OCI-M2 (cell line): ENCODE results near the gene FCHSD2.
"Not testable (repeated sequence)": the region's sequence is repeated elsewhere in the genome, so short reads cannot be mapped to it uniquely, and the experiment has no call there.

Experiments used
- DNase-seq: peaks from one replicate; lab custom pipeline; 2025; ENCODE audit not compliant: unreplicated experiment; lab: John Stamatoyannopoulos, UW

The FCHSD2 gene

DNA sequence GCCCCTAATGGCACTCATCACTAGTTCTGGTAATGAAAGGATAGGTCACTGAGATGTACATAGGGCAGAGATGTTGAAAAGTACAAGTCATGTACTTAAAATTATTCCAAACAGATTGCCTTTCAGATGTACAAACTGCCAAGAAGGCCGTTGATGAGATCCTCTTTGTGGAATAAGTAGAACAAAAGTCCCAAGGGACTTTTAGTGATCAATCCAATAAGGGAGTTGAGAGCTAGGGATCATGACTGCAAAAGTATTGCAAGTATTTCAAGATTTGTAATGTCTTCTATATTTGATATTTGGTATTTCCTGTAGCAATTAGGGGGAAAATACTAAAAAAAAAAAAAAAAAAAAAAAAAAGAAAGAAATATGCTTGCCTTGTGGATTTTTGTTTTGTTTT is 245.7 kb downstream of the FCHSD2 start:
- DNase-seq: no peak

GRCh38 chr11:72890881-72891280 is 251.2 kb downstream of the FCHSD2 start:
- DNase-seq: no peak

DNA sequence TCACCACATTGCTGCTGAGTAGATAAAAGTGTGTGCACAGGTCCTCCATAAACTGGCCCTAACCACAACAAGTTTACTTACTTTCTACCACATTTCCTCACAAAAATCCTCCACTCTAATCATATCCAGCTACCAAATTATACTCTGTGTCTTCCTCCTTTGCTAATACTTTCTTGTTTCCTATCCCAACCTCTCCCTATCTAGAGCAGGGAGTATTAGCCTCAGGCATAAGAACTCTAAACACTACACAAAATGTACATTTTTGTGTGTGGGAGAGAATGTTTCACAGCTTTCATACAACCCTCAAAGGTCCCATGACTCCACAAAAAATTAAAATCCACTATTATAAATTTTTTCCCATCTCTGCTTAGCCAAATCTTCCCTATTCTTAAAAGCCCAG is 255.5 kb downstream of the FCHSD2 start:
- no peak for DNase-seq

GRCh38 chr11:72885749-72886609 is 256.1 kb downstream of the FCHSD2 start:
- no peak for DNase-seq

- no peak for DNase-seq
Observed at GRCh38 chr11:72876147-72876546, 266.0 kb downstream of the FCHSD2 start.

- no peak for DNase-seq
Observed at GRCh38 chr11:72875736-72876135, 266.4 kb downstream of the FCHSD2 start.

GRCh38 chr11:72872012-72872411 is 270.1 kb downstream of the FCHSD2 start:
- no peak for DNase-seq

DNA sequence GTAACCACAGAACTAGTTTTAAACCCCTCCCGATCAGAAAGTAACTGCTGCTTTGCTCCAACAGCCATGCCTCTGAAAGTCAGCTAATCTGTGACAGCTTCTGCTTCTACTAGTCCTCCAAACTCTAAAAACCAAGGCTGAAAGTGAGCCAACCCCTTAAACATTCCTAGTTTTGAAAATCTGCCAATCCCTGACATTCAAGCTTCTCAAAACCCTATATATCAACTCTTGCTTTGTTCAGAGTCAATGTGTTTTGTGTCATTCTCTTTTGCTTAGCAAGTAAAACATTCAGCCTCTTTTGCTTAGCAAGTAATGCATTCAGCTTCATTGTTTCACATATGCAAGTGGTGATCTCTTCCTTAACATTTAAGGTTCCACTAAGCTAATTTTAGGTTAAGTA is 271.0 kb downstream of the FCHSD2 start:
- DNase-seq: no peak

DNA sequence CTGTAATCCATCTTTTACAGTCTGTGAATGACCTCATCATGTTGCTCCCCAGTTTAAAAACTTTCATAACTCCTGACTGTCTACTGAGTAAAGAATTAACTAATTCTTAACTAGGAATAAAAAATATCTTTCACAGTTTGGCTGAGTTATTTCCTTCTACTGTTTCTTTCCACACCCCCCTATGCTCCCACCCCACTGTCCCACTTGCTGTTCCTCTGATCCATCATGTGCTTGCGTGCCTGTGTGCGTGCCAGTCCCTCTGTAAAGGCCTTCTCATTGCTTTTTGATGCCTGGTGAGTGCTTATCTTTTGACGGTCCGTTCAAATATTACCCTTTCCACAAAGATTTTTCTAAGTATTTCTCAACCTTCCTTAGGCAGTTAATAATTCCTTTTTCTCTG is 272.3 kb downstream of the FCHSD2 start:
- no peak for DNase-seq

DNA sequence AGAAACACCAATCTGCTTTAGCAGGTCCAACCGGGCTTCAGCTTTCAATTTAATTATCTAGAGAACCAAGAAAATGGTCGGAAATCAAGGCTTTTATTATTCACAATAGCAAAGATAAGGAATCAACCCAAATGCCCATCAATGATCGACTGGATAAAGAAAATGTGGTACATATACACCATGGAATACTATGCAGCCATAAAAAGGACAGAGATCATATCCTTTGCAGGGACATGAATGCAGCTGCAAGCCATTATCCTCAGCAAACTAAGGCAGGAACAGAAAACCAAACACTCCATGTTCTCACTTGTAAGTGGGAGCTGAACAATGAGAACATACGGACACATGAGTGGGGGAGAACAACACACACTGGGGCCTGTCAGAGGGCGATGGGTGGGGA is 274.1 kb downstream of the FCHSD2 start:
- DNase-seq: no peak

DNA sequence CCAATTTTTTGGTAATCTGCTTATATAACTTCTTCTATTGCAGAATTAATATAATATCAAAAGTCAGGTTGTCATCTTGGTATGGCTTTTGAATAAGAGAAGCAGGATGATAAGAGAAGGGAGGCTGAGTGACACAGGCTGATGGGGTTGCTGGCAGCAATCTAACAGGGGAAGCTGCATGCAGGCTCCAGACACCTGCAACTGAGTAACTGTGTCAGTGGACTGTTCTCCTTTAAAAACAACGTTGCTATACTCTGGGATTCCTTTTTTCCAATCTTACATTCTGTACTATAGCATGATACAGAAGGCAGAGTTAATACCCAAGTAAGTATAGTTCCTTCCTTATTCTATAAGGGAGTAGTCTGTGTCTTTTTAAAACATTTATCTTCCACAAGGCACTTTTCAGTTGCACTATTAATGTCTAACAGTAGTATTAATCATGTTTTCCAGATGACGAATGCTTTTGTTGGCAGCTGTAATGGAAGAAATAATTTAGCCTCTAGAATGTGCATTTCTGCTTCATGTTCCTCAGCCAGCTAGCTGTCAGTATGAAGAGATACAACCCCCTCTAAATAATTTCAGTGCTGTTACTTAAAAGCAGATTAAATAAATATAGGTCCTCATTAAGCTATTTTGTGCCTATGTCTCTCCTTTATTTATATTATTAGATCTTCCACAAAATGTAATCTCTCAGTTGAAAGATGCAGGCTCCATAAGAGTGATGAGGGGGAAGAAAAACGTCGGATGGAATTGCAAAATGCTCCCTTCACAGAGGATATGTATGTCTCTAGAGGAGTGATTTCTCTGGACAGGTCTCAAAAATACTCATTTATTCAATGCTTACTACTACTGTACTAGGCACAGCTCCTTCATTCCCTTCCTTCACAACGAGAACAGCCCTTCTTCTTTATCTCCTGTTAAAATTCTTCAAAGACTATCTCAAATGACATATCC is 277.1 kb downstream of the FCHSD2 start:
- no peak for DNase-seq

DNA sequence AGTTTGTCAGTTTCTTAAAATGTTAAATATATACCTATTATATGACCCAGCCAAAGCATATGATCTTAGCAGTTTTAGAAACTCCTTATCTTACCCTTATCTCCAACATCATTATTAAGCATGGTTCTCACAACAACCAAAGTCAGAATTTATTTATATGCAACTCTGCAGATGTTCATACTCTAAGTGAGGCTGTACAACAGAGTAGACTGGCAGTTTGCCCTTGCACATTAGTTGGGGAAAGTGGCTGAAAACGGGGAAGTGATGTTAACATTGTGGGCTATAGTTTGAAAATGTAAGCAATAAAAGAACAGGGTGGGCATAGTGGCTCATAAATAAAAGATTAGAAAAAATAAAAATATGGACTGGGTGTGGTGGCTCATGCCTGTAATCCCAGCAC is 278.2 kb downstream of the FCHSD2 start:
- DNase-seq: no peak

- no peak for DNase-seq
Observed at GRCh38 chr11:72863091-72863490, 279.0 kb downstream of the FCHSD2 start.

GRCh38 chr11:72860592-72860991 is 281.5 kb downstream of the FCHSD2 start:
- DNase-seq: no peak

- DNase-seq: no peak
Observed at GRCh38 chr11:72860010-72860409, 282.1 kb downstream of the FCHSD2 start.

DNA sequence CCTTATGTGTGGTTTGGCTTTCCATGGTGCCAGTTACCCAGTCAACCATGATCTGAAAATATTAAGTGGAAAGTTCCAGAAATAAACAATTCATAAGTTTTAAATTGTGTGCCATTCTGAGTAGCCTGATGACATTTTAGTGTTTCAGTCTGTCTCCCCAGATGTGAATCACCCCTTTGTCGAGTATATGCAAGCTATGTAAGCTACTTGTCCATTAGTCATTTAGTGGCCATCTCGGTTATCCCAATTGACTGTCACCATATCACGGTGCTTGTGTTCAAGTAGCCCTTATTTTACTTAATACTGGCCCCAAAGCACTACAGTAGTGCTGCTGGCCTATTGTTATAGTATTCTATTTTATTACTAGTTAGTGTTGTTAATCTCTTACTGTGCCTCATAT is 283.0 kb downstream of the FCHSD2 start:
- DNase-seq: no peak

DNA sequence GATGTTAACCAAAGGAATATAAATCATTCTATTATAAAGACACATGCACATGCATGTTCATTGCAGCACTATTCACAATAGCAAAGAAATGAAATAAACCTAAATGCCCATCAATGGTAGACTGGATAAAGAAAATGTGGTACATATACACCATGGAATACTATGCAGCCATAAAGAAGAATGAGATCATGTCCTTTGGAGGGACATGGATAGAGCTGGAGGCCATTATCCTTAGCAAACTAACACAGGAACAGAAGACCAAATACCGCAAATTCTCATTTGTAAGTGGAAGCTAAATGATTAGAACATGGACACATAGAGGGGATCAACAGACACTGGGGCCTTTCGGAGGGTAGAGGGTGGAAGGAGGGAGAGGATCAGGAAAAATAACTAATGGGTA is 283.9 kb downstream of the FCHSD2 start:
- DNase-seq: not testable (repeated sequence)

DNA sequence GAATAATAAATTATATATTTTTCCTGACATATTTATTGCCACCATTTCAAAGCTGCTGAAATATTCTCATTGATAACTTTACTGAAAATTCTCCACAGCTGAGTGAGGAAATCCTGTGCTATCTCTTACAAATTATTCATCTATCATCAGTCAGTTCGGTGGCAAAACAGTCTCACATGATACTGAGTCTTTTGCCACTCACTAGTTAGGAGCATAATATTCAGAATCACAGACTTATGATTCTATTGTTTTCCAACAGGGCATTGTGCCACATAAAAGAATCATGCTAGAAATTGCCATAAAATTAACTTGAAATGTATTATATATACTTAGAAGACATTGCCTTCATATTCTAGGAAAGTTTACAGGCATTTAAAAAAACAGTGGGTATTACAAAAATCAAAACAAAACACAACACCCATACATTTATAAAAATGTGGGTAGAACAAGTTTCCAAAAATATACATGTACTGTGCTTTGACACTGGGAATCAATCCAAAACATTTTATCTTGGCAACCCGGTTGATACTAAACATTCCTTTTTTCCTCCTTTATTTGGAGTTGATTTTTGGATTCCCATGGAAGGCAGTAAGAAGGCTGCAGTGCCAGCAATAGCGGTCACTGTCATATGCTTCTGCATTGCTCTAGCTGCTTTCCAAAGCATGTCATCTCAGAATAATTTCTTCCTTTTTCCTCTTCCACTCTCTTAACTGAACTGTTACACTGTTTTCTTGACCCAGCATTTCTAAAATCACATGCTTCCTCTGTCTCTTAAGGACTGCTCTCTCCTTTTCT is 285.4 kb downstream of the FCHSD2 start:
- DNase-seq: no peak

- DNase-seq: no peak
Observed at GRCh38 chr11:72856065-72856464, 286.1 kb downstream of the FCHSD2 start.

- DNase-seq: no peak
Observed at GRCh38 chr11:72851726-72852125, 290.4 kb downstream of the FCHSD2 start.

GRCh38 chr11:72850832-72851231 is 291.3 kb downstream of the FCHSD2 start:
- DNase-seq: no peak
